Endodermal cell (in vitro differentiated cells): ENCODE results near the gene NACC2. TPM values are rescaled to one million over a fixed set of nuclear protein-coding genes. Genes with fewer than 3 reads are reported as not detected.

ENCODE experiments used
- DNase-seq: peaks from one replicate; pipeline ENCODE4 v3.0.0-alpha.2; 2017
- H3K27ac ChIP-seq: 2 replicates; pipeline ENCODE4 v1.5.1; 2013; ENCODE audit warnings: mild to moderate bottlenecking, low read depth, low read length, moderate library complexity
- H3K27me3 ChIP-seq: 2 replicates; pipeline ENCODE4 v1.6.1; 2013; ENCODE audit warnings: mild to moderate bottlenecking, low read length, moderate library complexity; ENCODE audit not compliant: insufficient read depth, control insufficient read depth, poor library complexity, severe bottlenecking
- H3K36me3 ChIP-seq: 2 replicates; pipeline ENCODE4 v1.7.0; 2013; ENCODE audit warnings: mild to moderate bottlenecking, low read length, moderate library complexity; ENCODE audit not compliant: control insufficient read depth, insufficient read depth
- H3K4me1 ChIP-seq: one replicate; pipeline ENCODE4 v1.7.0; 2013; ENCODE audit warnings: low read length; ENCODE audit not compliant: control insufficient read depth, insufficient read depth
- H3K4me3 ChIP-seq: 2 replicates; pipeline ENCODE4 v1.5.1; 2013; ENCODE audit warnings: mild to moderate bottlenecking, low read length, moderate library complexity
- H3K9ac ChIP-seq: 2 replicates; pipeline ENCODE4 v1.6.1; 2013; ENCODE audit warnings: mild to moderate bottlenecking, low read length, moderate library complexity; ENCODE audit not compliant: poor library complexity, severe bottlenecking; ENCODE audit errors: extremely low read depth
- H3K9me3 ChIP-seq: 2 replicates; pipeline ENCODE4 v1.6.1; 2013; ENCODE audit warnings: mild to moderate bottlenecking, low read length, moderate library complexity; ENCODE audit not compliant: control insufficient read depth
- H3K27ac Mint-ChIP-seq: 2 replicates; pipeline ENCODE4 v1.8.0; 2020; ENCODE audit warnings: mixed read lengths
- H3K27me3 Mint-ChIP-seq: 2 replicates; pipeline ENCODE4 v1.8.0; 2021; ENCODE audit warnings: mild to moderate bottlenecking, mixed read lengths; ENCODE audit not compliant: insufficient read depth
- H3K36me3 Mint-ChIP-seq: 2 replicates; pipeline ENCODE4 v1.8.0; 2020; ENCODE audit warnings: low read depth, mixed read lengths
- H3K4me1 Mint-ChIP-seq: 2 replicates; pipeline ENCODE4 v1.8.0; 2020; ENCODE audit warnings: mixed read lengths
- H3K4me3 Mint-ChIP-seq: 2 replicates; pipeline ENCODE4 v1.8.0; 2020; ENCODE audit warnings: mild to moderate bottlenecking, moderate library complexity, mixed read lengths
- H3K9me3 Mint-ChIP-seq: 2 replicates; pipeline ENCODE4 v1.8.0; 2020; ENCODE audit warnings: mild to moderate bottlenecking, mixed read lengths
- WGBS, 2 experiments: methylation state at CpG; one replicate each; pipeline versions ENCODE4 v1.1.5 to v1.1.7; 2013; ENCODE audit warnings: missing lambda C conversion rate in 2 of 2, mixed read lengths in 1 of 2; ENCODE audit not compliant: insufficient coverage in 1 of 2, insufficient read length in 1 of 2; 5-methylcytosine and 5-hydroxymethylcytosine counted together
- total RNA-seq, 2 donors: library from RNA; stranded (reverse); fragmentation: NEBNext Ultra II Directional in 1 of 2; extraction: Animal tissue kit (Norgen Biotek cat#: 25700) in 1 of 2; gene quantifications; 2 replicates in 1 of 2; 3 replicates in 1 of 2; pipeline ENCODE4 v1.2.1, GENCODE V29; 2021
- TF ChIP-seq, protein P1 (sequence below): fragments of 200-600 bp; sonication (generic); conservative IDR thresholded peaks from 2 replicates; pipeline ENCODE4 v1.5.0; 2021; ENCODE audit warnings: antibody characterized with exemption, mild to moderate bottlenecking

The NACC2 gene
- total RNA-seq, 2 donors from 2014 or later: 12.4 to 16.7 TPM

DNA sequence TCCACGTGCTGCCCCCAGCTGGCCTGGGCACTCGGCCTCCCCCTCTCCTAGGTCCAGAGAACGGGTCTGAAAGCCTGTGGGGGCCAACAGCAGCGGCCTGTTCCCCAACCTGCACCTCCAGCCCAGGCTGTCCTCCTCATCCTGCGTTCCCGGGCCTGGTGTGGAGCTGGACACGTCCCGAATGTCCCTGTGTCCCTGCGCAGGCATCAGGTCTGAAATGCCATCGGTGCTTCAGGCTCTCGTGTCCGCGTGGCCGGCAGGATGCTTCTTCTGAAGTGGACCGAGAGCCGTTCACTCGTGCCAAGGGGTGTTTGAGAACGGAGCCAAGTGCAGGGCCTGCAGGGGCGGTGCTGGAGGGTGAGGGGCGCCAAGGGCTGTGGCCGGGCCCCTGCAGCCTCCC, 109.2 kb downstream of the NACC2 start:
- Histone ChIP-seq H3K9ac (no peak overlapping the region), H3K27ac (no peak overlapping the region), H3K9me3 (no peaks in the 10 kb centered on the region), H3K4me1 (no peaks in the 10 kb centered on the region), H3K4me3 (no peak overlapping the region), H3K27me3 (no peaks in the 10 kb centered on the region), H3K36me3 (no peaks in the 10 kb centered on the region)
- H3K4me3 Mint-ChIP-seq: no peak overlapping the region
- no peak for DNase-seq
- H3K27ac Mint-ChIP-seq: no peak overlapping the region
- no peaks in the 10 kb centered on the region for H3K9me3 Mint-ChIP-seq
- no peaks in the 10 kb centered on the region for H3K27me3 Mint-ChIP-seq
- TF ChIP-seq, protein P1, sequence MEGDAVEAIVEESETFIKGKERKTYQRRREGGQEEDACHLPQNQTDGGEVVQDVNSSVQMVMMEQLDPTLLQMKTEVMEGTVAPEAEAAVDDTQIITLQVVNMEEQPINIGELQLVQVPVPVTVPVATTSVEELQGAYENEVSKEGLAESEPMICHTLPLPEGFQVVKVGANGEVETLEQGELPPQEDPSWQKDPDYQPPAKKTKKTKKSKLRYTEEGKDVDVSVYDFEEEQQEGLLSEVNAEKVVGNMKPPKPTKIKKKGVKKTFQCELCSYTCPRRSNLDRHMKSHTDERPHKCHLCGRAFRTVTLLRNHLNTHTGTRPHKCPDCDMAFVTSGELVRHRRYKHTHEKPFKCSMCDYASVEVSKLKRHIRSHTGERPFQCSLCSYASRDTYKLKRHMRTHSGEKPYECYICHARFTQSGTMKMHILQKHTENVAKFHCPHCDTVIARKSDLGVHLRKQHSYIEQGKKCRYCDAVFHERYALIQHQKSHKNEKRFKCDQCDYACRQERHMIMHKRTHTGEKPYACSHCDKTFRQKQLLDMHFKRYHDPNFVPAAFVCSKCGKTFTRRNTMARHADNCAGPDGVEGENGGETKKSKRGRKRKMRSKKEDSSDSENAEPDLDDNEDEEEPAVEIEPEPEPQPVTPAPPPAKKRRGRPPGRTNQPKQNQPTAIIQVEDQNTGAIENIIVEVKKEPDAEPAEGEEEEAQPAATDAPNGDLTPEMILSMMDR: no peak
- peaks cover 4% of the 10 kb centered on the region for H3K4me1 Mint-ChIP-seq
- no peaks in the 10 kb centered on the region for H3K36me3 Mint-ChIP-seq
- 90 to 96% methylated on average over 15 to 21 of the region's 21 CpGs for whole genome bisulfite sequencing, 2 experiments

DNA sequence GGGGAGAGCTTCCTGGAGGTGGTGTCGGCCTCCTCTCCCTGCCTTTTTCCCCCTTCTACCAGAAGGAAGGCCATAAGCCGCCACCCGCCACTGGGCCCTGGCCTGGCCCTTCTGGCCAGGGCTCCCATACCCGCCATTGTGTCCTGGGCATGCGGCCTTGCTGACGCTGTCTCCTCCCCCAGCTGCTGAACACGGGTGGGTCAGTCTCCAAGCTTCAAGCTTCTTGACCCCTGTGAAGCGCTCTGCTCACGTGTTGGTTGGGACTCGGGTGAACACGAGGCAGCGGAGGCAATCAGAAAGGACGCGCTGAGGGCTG, 109.7 kb downstream of the NACC2 start:
- Mint-ChIP-seq H3K27me3 (no peaks in the 10 kb centered on the region), H3K4me3 (no peak overlapping the region), H3K9me3 (no peaks in the 10 kb centered on the region), H3K4me1 (peaks cover 4% of the 10 kb centered on the region), H3K36me3 (no peaks in the 10 kb centered on the region), H3K27ac (no peak overlapping the region)
- H3K4me3 ChIP-seq: no peak overlapping the region
- no peak for DNase-seq
- no peak overlapping the region for H3K27ac ChIP-seq
- no peaks in the 10 kb centered on the region for H3K4me1 ChIP-seq
- H3K9me3 ChIP-seq: no peaks in the 10 kb centered on the region
- H3K36me3 ChIP-seq: no peaks in the 10 kb centered on the region
- TF ChIP-seq, protein P1: no peak
- no peaks in the 10 kb centered on the region for H3K27me3 ChIP-seq
- 95 to 96% methylated on average over 11 to 14 of the region's 14 CpGs for WGBS, 2 experiments
- H3K9ac ChIP-seq: no peak overlapping the region

DNA sequence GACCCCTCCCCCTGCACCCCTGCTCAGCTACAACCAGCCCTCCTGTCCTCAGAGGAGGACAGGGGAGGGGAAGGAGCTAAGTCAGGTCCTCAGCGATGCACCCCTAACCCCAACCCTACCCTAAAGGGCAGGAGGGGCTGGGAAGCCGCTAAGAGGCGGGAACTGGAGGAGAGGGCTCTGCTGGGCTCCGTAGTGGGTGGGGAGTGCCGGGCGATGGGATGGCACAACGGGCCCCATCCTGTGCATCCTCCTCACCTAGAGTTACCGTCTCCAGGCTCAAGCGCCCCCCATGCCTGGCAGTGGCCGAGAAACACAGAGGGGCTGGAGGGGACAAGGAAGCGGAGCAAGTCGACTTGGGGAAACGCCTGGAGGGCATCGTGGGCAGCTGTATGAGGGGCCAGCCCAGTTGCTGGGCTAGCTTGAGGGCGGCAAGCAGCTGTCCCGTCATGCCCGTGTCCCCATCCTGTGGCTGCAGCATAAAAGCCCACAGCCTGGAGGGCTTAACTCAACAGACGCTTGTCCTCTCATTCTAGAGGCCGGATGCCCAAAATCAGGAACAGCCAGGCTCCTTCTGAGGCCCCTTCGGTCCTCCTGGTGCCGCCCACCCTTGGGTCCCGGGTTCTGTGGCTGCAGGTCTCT, 110.9 kb downstream of the NACC2 start:
- Mint-ChIP-seq H3K36me3 (no peaks in the 10 kb centered on the region), H3K4me3 (no peak overlapping the region), H3K4me1 (peaks cover 4% of the 10 kb centered on the region), H3K9me3 (no peaks in the 10 kb centered on the region), H3K27ac (no peak overlapping the region), H3K27me3 (no peaks in the 10 kb centered on the region)
- TF ChIP-seq, protein P1: no peak
- no peaks in the 10 kb centered on the region for H3K4me1 ChIP-seq
- H3K27ac ChIP-seq: no peak overlapping the region
- H3K27me3 ChIP-seq: no peaks in the 10 kb centered on the region
- no peak overlapping the region for H3K9ac ChIP-seq
- WGBS, 2 experiments: 87 to 96% methylated on average over 10 to 21 of the region's 22 CpGs
- no peaks in the 10 kb centered on the region for H3K9me3 ChIP-seq
- DNase-seq: no peak
- no peaks in the 10 kb centered on the region for H3K36me3 ChIP-seq
- H3K4me3 ChIP-seq: no peak overlapping the region
